Peyer's patch (tissue), 4 donors: ENCODE data around the gene FRMPD4. TPM values are rescaled to one million over a fixed set of nuclear protein-coding genes. Genes with fewer than 3 reads are reported as not detected.

Experiments used
- DNase-seq, 3 donors: peaks; one replicate each; pipeline ENCODE4 v3.0.0-alpha.2; 2017 to 2019
- H3K27ac ChIP-seq, 4 donors: fragments of 200-600 bp; sonication (generic); one replicate each; pipeline ENCODE4 v1.5.1; 2016 to 2019
- H3K27me3 ChIP-seq, 2 donors: fragments of 200-600 bp; sonication (generic); one replicate each; pipeline ENCODE4 v1.5.1; 2019
- H3K36me3 ChIP-seq, 3 donors: fragments of 200-600 bp; sonication (generic); one replicate each; pipeline ENCODE4 v1.5.1; 2016 to 2019
- H3K4me1 ChIP-seq, 4 donors: fragments of 200-600 bp; sonication (generic); one replicate each; pipeline ENCODE4 v1.5.1; 2016 to 2019
- H3K4me3 ChIP-seq, 4 donors: fragments of 200-600 bp; sonication (generic); 1 replicate in 3 of 4; 2 replicates in 1 of 4; pipeline ENCODE4 v1.5.1; 2016 to 2019; ENCODE audit warnings: mild to moderate bottlenecking in 1 of 4
- H3K9me3 ChIP-seq, 4 donors: fragments of 200-600 bp; sonication (generic); one replicate each; pipeline ENCODE4 v1.5.1; 2016 to 2019; ENCODE audit warnings: mild to moderate bottlenecking in 1 of 4
- CTCF ChIP-seq, 6 experiments: fragments of 450-650 bp in 4 of 6; fragments of 200-600 bp in 2 of 6; sonication (generic) in 1 of 6; IDR thresholded peaks; one replicate each; pipeline ENCODE4 v1.5.1; 2017 to 2019; ENCODE audit warnings: antibody characterized with exemption in 6 of 6, mild to moderate bottlenecking in 3 of 6, moderate library complexity in 1 of 6
- POLR2A ChIP-seq, 2 donors: fragments of 450-650 bp; IDR thresholded peaks; one replicate each; pipeline ENCODE4 v1.5.1; 2017; ENCODE audit warnings: antibody characterized with exemption in 2 of 2, mild to moderate bottlenecking in 2 of 2, moderate library complexity in 2 of 2
- total RNA-seq, 4 donors: library from RNA; depleted of rRNA; stranded (reverse); fragments of >200 nt; gene quantifications; one replicate each; pipeline ENCODE4 v1.1.0, GENCODE V29; 2016

The FRMPD4 gene
- total RNA-seq, 4 donors from 2014 or later, result 0.19 TPM; not detected in 3

GRCh38 chrX:12383196-12383595 lies 244.9 kb downstream of the FRMPD4 start:
- Histone ChIP-seq H3K4me1 (no peaks in the 10 kb centered on the region), H3K9me3 (no peaks in the 10 kb centered on the region), H3K36me3 (no peaks in the 10 kb centered on the region), H3K27me3 (no peaks in the 10 kb centered on the region), H3K27ac (no peak overlapping the region), H3K4me3 (no peak overlapping the region)
- TF ChIP-seq POLR2A (IDR thresholded peaks at IDR 0.05) (no peak), CTCF (IDR thresholded peaks at IDR 0.05) (no peak)
- DNase-seq, result no peak

- no peak for DNase-seq
- no peaks in the 10 kb centered on the region for H3K4me1 ChIP-seq
- no peak for TF ChIP-seq CTCF (IDR thresholded peaks at IDR 0.05)
- no peaks in the 10 kb centered on the region for H3K9me3 ChIP-seq
- H3K27me3 ChIP-seq, result no peaks in the 10 kb centered on the region
- no peak overlapping the region for H3K27ac ChIP-seq
- H3K4me3 ChIP-seq, result no peak overlapping the region
- no peaks in the 10 kb centered on the region for H3K36me3 ChIP-seq
Measured at GRCh38 chrX:12390301-12390700, 252.0 kb downstream of the FRMPD4 start.

- Histone ChIP-seq H3K27me3 (no peaks in the 10 kb centered on the region), H3K27ac (no peak overlapping the region), H3K4me3 (no peak overlapping the region), H3K36me3 (no peaks in the 10 kb centered on the region), H3K9me3 (no peaks in the 10 kb centered on the region), H3K4me1 (no peaks in the 10 kb centered on the region)
- TF ChIP-seq POLR2A (IDR thresholded peaks at IDR 0.05), result no peak
- TF ChIP-seq CTCF (IDR thresholded peaks at IDR 0.05), result no peak
- DNase-seq, result no peak
Measured at GRCh38 chrX:12396584-12396983, 258.3 kb downstream of the FRMPD4 start.

- Histone ChIP-seq H3K27me3 (no peaks in the 10 kb centered on the region), H3K9me3 (no peaks in the 10 kb centered on the region), H3K4me3 (no peak overlapping the region), H3K36me3 (no peaks in the 10 kb centered on the region), H3K27ac (no peak overlapping the region), H3K4me1 (no peaks in the 10 kb centered on the region)
- DNase-seq, result no peak
- no peak for TF ChIP-seq CTCF (IDR thresholded peaks at IDR 0.05)
- TF ChIP-seq POLR2A (IDR thresholded peaks at IDR 0.05), result no peak
Measured at GRCh38 chrX:12400218-12400617, 261.9 kb downstream of the FRMPD4 start.

GRCh38 chrX:12401252-12401651 lies 263.0 kb downstream of the FRMPD4 start:
- Histone ChIP-seq H3K4me3 (no peak overlapping the region), H3K9me3 (no peaks in the 10 kb centered on the region)
- TF ChIP-seq CTCF (IDR thresholded peaks at IDR 0.05) (no peak), POLR2A (IDR thresholded peaks at IDR 0.05) (no peak)

GRCh38 chrX:12403474-12404082 lies 265.3 kb downstream of the FRMPD4 start:
- no peak for DNase-seq
- no peaks in the 10 kb centered on the region for H3K36me3 ChIP-seq
- TF ChIP-seq CTCF (IDR thresholded peaks at IDR 0.05) (no peak), POLR2A (IDR thresholded peaks at IDR 0.05) (no peak)
- H3K27me3 ChIP-seq, result no peaks in the 10 kb centered on the region
- H3K9me3 ChIP-seq, result no peaks in the 10 kb centered on the region
- H3K27ac ChIP-seq, result no peak overlapping the region
- H3K4me1 ChIP-seq, result no peaks in the 10 kb centered on the region
- no peak overlapping the region for H3K4me3 ChIP-seq

More at GRCh38 chrX:12401252-12401651, 263.0 kb downstream of the FRMPD4 start:
- no peaks in the 10 kb centered on the region for H3K4me1 ChIP-seq
- DNase-seq, result no peak
- no peaks in the 10 kb centered on the region for H3K36me3 ChIP-seq
- no peaks in the 10 kb centered on the region for H3K27me3 ChIP-seq
- H3K27ac ChIP-seq, result no peak overlapping the region
